HG03575 (cell line): ENCODE results near the gene SCNM1.
"Not testable (repeated sequence)": the region's sequence is repeated elsewhere in the genome, so short reads cannot be mapped to it uniquely, and the experiment has no call there.

Experiments
- ATAC-seq: cut with Tn5 transposase; IDR thresholded peaks from one replicate; pipeline ENCODE4 v1.9.1; 2021; ENCODE audit not compliant: unreplicated experiment, insufficient number of reproducible peaks, low FRiP score; ENCODE audit errors: extremely low read depth

The SCNM1 gene

GRCh38 chr1:151187205-151187604 lies 21.3 kb downstream of the SCNM1 start:
- no peak for ATAC-seq

- ATAC-seq, result not testable (repeated sequence)
These were observed 22.7 kb downstream of the SCNM1 start for GRCh38 chr1:151188667-151189066.

GRCh38 chr1:151189637-151190445 lies 23.9 kb downstream of the SCNM1 start, which contains the start of gene VPS72:
TSS of gene VPS72 (minus strand) at chr1:151190197. CDS start at chr1:151190121, 76 bp downstream.
- no peak for ATAC-seq

GRCh38 chr1:151192047-151192446 lies 26.1 kb downstream of the SCNM1 start:
- ATAC-seq, result no peak

- no peak for ATAC-seq
These were observed 27.4 kb downstream of the SCNM1 start for GRCh38 chr1:151193304-151193703.

- no peak for ATAC-seq
These were observed 27.9 kb downstream of the SCNM1 start for GRCh38 chr1:151193856-151194255.

- ATAC-seq, result not testable (repeated sequence)
These were observed 29.1 kb downstream of the SCNM1 start for GRCh38 chr1:151194894-151195594.

- no peak for ATAC-seq
These were observed 30.4 kb downstream of the SCNM1 start for GRCh38 chr1:151196292-151196800.

GRCh38 chr1:151197863-151198253 lies 31.9 kb downstream of the SCNM1 start:
- no peak for ATAC-seq

- no peak for ATAC-seq
These were observed 32.5 kb downstream of the SCNM1 start, which contains the start of gene PIP5K1A for GRCh38 chr1:151198254-151199127. TSS of gene PIP5K1A (plus strand) at chr1:151198552. CDS start at chr1:151198997, 445 bp downstream.

- no peak for ATAC-seq
These were observed 34.1 kb downstream of the SCNM1 start for GRCh38 chr1:151199873-151200581.

- ATAC-seq, result not testable (repeated sequence)
These were observed 39.5 kb downstream of the SCNM1 start for GRCh38 chr1:151205381-151205965.

GRCh38 chr1:151210830-151211229 lies 44.9 kb downstream of the SCNM1 start:
- ATAC-seq, result no peak

GRCh38 chr1:151211972-151212705 lies 46.2 kb downstream of the SCNM1 start:
- ATAC-seq, result no peak

GRCh38 chr1:151213560-151213959 lies 47.6 kb downstream of the SCNM1 start:
- ATAC-seq, result no peak
